Endometrium (tissue), 2 donors: ENCODE data around the gene RBPJ.

Source experiments
- FAIRE-seq: peaks from 2 replicates; lab custom pipeline; 2012; peaks lifted over from hg19 to GRCh38; lab: Jason Lieb, UNC
- donor health status: control.
- donor health status: control.

The RBPJ gene

DNA sequence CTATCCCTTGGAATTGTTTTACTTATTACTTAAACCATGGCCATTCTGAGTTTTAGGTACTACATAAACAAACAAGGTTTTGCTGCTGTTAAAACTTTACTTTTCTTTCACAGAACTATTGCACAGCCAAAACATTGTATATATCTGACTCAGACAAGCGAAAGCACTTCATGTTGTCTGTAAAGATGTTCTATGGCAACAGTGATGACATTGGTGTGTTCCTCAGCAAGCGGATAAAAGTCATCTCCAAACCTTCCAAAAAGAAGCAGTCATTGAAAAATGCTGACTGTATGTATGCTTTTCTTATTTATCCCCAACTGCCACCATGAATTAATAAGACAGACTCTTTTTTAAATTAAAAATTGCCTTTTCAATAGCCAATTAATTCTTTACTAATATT lies 99.6 kb downstream of the RBPJ start:
- no peak for FAIRE-seq

DNA sequence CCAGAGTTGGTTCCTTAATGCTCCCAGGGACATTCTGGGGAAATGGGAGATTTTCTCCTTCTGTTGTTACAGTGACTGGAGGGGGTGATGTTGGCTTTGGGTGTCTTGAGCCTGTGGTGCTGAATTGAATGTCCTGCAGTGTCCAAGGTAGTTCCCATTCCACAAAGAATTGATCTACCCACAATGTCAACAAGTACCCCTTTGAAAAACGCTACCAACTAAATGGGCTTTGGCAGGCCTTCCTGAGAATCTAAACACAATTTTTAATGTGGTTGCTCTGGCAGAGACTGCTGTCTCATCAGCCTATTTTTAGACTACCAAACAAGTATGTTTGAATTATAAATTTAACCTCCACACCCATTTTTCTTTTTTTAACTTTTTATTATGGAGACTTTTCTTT lies 100.1 kb downstream of the RBPJ start:
- FAIRE-seq = no peak

- FAIRE-seq = no peak
Observed at GRCh38 chr4:26424153-26424552, 103.3 kb downstream of the RBPJ start.

DNA sequence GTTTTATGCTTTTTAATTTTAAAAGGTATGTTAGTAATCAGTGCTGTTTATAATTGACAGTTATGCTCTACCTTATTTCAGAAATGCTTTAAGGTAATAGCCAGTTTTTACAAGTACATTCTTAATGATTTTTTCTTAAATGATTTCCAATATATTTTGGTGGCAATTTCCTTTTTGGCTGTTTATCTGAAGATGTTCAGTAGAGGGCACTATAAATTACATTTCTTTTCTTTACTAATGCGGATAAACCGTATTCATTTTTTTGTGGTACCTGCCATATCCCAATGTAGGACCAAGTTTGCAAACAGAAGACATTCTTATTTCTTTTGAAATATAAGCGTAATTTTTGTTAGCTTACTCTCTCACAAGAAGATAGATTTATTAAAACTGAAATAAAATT lies 104.0 kb downstream of the RBPJ start:
- FAIRE-seq = no peak

DNA sequence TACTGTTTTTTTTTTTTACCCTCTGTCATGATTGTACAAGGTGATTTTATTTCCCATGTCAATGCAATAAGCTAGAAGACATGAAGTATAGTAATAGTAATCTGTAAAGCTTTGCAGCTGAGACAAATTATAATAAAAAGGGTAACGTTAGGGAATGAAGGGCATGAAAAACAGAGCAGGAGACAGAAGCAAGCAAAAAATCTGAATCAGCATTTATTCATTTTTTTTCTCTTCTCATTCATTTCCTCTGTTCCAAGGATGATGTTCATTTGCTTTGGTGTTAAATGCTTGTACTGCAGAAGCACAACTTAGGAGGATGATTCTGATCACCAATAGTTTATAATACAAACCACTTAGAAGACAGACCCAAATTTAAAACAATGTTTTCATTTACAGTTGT lies 105.1 kb downstream of the RBPJ start:
- FAIRE-seq = no peak

DNA sequence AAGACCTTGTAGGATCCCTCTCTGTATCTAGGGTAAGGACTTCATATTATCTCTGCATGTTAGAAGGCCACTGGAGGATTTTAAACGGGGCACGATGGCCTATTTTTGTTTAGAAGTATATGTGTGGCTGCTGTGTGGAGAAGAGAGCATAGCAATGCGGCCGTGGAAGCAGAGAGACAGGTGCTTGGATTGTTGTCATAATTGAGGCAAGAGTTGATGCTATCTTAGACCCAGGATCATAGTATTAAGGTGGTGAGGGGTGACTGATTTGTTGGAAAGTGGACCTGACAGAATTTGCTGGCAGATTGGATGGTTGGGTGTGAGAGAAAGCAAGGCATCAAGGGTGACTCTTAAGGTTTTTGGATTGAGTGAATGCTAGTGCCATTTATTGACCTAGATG lies 106.1 kb downstream of the RBPJ start:
- FAIRE-seq = no peak

- FAIRE-seq = no peak
Observed at GRCh38 chr4:26429910-26430309, 109.1 kb downstream of the RBPJ start.

DNA sequence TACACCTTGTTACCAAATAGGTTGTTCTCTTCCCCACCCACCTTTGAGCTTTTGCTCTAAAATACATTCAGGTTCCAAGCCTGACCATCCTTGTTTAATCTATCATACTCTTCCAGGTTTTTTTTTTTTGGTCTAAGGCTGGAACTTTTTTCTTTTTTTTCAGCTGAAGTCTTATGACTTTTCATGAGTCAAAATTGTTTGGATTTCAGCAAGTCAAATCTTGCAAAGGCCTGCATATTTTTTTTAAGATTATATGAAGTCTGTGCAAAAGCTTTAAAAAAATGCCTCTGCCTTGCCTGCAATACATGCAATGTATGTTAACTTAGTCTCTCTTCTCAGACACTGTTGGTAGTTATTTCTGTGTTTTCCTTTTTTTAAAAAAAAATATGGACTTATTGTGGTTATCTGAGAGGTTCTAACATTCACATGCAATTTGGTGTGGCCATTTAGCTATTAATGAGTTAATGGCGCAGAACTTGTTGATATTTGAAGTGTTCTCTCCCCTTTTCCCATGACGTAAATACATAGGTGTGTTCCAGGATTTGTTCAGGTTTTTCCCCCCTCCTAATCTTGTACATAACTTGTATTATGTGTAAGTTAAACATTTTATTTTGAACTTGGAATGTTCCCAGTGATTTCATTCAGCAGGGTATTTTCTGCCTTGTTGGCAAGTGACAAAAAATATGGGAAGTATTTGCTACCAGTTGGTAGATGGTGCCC lies 110.8 kb downstream of the RBPJ start:
- no peak for FAIRE-seq

DNA sequence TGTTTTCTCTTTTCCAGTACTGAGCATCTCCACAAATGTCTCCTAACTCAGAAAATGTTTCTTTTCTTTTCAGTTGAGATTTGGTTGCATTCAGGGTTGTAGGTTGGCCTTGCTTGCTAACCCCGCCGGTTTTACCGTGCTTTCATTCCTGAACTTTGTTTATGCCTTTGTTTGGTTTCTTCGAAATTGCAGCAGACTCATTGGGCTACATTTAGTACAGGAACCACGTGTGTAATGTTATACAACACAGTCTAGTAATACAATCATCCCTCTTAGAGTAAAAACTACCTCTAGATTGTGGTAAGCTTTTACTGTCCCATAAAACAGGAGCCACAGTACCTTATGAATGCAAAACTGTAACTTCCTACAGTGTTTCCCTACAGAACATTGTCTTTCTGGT lies 111.6 kb downstream of the RBPJ start:
- FAIRE-seq = no peak

GRCh38 chr4:26433556-26433955 lies 112.7 kb downstream of the RBPJ start:
- FAIRE-seq = no peak

DNA sequence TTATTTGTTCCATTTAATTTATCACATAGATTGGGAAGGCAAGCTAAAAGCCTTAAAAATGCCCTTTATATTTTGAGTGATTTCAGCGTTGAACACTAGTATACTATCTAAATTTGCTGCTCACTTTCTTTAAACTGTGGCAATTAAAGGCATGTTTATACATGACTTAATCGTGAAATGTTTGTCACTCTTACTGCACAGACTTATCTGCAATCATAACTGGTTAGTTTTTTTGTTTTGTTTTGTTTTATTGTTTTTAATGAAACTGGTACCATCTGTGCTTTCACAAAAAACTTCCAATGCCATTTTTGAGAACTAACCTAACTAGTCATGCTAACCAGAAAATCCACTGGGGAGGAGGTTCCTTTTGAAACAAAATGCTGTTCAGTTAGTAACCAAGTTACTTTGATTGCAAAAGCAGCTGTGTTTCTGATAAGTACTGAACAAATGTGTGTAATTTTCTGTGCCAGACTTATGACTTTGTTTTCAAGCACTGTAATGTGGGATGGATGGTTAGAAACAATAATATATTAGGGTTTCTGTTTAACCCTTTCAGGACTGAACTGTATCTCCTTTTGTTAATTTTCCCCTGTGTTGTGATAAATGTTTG lies 113.3 kb downstream of the RBPJ start:
- FAIRE-seq = peak; percentile 8

DNA sequence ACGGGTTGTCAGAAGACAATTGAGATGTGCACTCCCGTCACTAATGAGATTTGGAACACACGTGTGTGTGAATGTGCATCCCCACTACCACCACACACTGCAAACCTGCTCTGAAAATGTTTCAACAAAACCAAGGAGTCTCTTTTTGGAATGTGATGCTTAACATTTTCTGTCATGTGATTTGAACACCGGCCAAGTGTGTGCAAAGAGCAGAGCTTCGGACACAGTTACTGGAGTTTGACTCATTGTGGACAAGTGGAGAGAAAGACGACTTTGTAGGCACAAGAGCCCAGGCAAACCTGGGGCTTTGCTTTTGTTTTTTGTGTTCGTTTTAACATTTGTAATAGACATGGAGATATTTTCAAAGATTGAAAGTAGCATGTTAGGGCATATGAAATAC lies 120.3 kb downstream of the RBPJ start:
- FAIRE-seq = no peak

GRCh38 chr4:26441771-26442170 lies 121.0 kb downstream of the RBPJ start:
- no peak for FAIRE-seq

DNA sequence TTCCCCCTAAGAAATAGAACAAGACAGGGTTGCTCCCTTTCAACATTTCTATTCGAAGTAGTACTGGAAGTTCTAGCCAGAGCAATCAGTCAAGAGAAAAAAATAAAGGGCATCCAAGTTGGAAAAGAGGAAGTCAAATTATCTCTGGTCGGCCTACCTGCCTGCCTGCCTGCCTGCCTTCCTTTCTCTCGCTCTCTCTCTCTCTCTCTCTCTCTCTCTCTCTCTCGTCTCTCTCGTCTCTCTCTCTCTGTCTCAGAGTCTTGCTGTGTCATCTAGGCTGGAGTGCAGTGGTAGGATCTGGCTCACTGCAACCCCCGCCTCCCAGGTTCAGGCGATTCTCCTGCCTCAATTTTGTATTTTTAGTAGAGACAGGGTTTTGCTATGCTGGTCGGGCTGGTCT lies 126.6 kb downstream of the RBPJ start:
- FAIRE-seq = no peak

GRCh38 chr4:26450418-26450817 lies 129.6 kb downstream of the RBPJ start:
- FAIRE-seq = no peak

GRCh38 chr4:26451597-26451996 lies 130.8 kb downstream of the RBPJ start:
- FAIRE-seq = no peak

- FAIRE-seq = no peak
Observed at GRCh38 chr4:26452565-26453531, 132.0 kb downstream of the RBPJ start.

GRCh38 chr4:26454961-26455360 lies 134.1 kb downstream of the RBPJ start:
- no peak for FAIRE-seq

DNA sequence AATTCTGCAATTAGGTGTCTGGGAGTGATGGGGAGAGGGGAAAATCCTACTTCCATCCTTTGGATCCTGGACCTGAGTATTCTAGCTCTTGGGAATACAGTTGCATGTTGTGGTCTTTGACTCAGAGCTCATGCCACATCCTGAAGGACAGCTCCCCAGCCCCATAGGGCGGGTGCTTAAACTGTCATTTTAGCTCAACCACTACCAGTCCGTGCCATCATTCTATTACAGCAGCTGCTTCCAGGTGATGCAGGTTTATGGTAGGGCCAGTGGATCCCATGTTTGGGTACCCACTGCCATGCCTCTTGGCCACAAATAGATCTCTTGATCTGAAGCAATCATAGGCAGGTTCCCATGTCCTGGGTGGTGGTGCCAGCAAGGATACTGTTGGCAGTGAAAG lies 134.8 kb downstream of the RBPJ start:
- FAIRE-seq = no peak

DNA sequence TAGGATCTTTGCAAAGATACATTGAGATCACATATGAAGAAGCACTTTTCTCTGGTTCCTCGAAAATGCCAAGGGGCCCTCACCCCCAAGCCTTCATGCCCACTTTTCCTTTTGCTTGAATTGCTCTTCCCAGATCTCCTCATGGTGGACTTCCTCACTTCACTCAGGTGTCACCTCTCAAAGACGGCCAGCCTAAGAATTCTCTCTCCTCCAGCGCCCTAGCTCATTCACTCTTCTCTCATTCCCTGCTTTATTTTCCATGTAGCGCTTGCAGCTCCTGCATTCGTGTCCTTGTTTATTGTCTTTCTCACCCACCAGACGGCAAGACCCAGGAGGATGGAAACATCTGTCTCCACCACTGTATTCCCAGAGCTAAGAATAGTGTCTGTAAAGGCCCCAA lies 136.6 kb downstream of the RBPJ start:
- FAIRE-seq = no peak

GRCh38 chr4:26458157-26458561 lies 137.3 kb downstream of the RBPJ start:
- FAIRE-seq = no peak

DNA sequence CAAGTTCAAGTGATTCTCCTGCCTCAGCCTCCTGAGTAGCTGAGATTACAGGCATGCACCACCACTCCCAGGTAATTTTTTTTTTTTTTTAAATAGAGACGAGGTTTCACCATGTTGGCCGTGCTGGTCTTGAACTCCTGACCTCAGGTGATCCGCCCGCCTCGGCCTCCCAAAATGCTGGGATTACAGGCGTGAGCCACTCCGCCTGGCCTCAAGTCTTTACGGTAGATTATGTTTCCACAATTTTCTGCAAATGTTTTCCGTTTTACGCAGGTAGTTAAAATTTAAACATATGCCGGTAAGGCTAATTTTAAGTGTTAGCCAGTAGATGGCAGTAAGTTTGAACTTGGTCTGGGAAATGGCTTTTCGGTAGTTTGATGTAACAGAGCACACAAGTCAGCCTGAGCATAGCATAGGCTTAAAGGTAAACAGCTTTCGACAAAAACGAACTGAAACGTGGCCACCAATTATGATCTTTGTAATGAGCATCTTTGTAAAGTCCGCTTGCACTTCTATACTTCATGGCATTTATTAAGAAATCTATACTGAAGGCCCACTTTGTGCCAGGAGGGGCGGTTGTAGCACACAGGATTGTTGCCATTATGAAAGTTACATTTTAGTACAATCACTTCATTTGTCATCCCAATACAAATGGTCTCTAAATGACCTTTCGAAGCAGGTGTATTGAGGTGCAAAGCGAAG lies 138.4 kb downstream of the RBPJ start:
- peak; percentile 35 for FAIRE-seq
